VCaP (cell line): ENCODE data around the gene CD163L1.
A peak's percentile ranks its signal among the peaks of the same experiment; 100 is the strongest.

Source experiments
- H3K27ac ChIP-seq: fragments of 450-650 bp; 2 replicates; pipeline ENCODE4 v1.5.1; 2017
- TF ChIP-seq, protein P1 (sequence below): fragments of 450-650 bp; conservative IDR thresholded peaks from 2 replicates; pipeline ENCODE4 v1.5.1; 2017; ENCODE audit warnings: mild to moderate bottlenecking, moderate library complexity

The CD163L1 gene

DNA sequence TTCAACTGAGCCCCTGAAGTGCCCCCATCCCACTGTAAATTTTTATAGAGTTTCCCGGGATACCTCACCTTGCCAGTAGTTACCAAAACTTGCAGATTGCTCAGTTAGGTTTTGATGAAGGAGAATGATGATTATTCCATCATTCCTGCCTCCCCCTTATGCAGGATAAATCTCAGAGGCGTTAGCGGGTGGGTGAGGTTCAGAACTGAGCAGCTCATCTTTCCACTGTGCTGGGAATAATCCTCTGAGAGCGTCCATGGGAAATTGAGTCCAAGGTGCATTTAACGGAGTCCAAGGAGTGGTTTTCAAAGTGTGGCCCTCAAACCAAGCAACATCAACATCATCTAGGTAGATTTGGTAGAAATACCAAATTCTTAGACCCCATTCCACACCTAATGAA lies 121.4 kb downstream of the CD163L1 start:
- TF ChIP-seq, protein P1, sequence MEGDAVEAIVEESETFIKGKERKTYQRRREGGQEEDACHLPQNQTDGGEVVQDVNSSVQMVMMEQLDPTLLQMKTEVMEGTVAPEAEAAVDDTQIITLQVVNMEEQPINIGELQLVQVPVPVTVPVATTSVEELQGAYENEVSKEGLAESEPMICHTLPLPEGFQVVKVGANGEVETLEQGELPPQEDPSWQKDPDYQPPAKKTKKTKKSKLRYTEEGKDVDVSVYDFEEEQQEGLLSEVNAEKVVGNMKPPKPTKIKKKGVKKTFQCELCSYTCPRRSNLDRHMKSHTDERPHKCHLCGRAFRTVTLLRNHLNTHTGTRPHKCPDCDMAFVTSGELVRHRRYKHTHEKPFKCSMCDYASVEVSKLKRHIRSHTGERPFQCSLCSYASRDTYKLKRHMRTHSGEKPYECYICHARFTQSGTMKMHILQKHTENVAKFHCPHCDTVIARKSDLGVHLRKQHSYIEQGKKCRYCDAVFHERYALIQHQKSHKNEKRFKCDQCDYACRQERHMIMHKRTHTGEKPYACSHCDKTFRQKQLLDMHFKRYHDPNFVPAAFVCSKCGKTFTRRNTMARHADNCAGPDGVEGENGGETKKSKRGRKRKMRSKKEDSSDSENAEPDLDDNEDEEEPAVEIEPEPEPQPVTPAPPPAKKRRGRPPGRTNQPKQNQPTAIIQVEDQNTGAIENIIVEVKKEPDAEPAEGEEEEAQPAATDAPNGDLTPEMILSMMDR = no peak
- no peak overlapping the region for H3K27ac ChIP-seq

DNA sequence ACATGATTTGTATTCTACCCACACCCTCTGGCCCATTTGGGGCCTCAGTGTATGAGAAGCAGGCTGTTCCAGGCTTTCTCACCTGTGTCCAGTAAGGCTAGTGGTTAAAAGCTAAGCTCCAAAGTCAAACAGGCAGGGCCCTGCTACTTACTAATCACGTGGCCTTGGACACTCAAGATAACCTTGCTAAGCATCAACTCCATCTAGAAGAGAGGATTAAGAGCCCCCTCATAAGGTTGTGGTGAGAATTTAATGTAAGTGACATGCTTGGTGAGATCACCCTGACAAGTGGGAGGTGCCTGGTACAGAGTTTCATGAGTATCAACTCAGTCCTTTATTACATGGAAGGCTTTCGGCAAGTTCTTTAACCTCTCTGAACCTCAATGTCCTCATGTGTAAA lies 122.3 kb downstream of the CD163L1 start:
- TF ChIP-seq, protein P1 = no peak
- no peak overlapping the region for H3K27ac ChIP-seq

DNA sequence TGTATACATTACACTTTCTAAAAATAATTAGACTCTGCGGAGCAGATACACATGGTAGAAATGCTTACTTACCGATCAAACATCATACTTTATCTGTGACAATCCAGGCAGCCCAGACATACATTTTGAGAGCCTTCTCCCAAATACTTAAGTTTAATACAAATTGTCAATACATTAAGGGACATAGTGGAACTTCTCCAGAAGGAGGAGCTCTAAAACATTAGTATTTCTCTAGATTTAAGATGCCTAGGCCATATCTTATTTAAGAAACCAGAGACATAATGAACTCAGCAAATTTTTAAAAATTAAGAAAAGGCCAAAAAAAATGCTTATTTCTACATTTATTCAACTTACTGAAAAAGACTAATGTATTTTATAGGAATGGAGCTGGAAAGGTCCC lies 124.0 kb downstream of the CD163L1 start:
- no peak overlapping the region for H3K27ac ChIP-seq
- TF ChIP-seq, protein P1 = peak; percentile 44; the same call in 1 of the 2 replicates

DNA sequence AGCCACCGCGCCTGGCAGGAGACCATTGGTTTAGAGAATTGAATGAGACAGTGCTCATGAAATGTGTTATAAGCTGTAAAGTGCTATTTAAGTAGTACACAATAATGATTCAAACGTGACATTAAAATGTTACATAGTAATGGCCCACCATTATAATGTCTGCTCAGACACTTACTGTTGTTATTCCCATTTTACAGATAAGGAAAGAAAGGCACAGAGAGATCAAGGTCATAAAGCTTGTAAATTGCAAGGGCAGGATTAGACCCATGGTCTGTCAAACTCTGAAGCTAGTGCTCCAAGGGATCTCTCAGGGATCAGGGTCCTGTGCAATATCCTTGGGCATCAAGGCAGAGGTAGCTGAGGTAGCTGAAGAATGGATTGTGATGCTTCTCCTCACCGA lies 133.9 kb downstream of the CD163L1 start:
- H3K27ac ChIP-seq = no peak overlapping the region
- TF ChIP-seq, protein P1 = no peak
